CD4-positive, alpha-beta T cell treated with Interleukin-4 for 4 hours (primary cell): ENCODE results near the gene PTPRN2.

Experiments
- DNase-seq: peaks from one replicate; pipeline ENCODE4 v3.0.0-alpha.2; 2020

Gene PTPRN2

DNA sequence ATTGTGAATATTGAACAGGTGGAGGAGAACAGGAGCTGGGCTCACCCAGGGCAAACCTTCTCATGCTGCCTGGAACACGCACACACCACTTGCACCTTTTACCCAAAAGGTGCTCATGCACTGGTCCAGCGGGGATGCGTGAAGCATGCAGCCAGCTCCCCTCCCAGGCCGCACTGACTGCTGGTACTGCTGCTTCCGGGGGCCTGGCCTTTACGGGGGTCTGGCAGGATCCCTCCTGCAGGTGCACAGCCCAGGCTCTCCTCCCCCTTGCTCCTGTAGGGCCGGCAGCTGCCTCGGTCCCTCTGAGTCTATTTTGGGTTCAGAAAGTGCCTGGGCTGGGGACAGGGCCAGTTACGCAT is 1029.1 kb downstream of the PTPRN2 start:
- DNase-seq: no peak

DNA sequence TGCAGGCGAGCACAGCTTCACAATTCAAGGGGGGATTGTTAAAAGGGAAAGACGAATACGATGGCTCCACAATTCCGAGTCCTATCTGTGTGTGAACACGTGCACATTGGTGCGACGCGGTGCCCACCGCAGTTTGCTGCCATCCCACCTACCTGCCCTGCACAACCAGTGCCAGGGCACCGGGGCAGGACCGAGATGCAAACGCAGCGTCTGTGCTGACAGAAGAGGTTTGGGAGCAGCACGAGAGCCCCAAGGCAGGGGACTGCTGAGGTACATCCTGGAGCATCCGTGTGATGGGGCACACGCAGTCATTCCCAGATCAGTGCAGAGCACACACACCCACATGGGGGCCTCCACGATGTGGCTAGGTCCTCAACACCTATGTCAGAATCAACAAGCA is 1029.6 kb downstream of the PTPRN2 start:
- no peak for DNase-seq

GRCh38 chr7:157557263-157557662 is 1030.4 kb downstream of the PTPRN2 start:
- no peak for DNase-seq

DNA sequence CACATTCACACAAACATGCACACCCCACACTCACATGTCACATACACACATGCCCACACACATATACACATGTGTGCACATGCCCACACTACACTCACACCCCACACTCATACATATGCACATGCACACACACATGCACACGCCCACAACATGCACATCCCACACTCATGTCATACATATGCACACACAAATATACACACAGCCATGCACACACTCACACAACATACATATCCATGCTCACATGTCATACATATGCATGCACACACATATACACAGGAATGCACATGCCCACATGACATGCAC is 1031.0 kb downstream of the PTPRN2 start:
- no peak for DNase-seq

DNA sequence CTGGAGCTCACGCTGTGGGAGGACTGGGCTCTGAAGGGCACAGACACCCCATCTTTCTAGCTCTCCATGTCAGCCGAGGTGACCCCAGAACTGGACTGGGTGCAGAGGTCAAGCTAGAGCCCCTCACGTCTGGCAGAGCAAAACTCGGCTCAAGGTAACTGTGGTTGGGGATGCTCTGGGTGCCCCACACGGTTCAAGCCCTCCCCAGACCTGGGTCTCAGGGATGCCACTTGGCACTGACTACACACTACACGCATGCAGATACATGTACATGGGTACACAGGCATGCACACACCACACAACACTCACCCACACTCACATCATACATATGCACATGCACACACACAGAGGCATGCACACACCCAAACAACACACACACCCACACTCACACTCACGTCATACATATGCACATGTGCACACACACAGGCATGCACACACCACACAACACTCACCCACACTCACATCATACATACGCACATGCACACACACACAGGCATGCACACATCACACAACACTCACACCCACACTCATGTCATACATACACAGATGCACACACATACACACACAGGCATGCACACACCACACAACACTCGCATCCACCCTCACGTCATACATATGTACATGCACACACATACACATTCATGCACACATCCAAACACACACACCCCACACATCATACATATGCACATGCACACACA is 1031.5 kb downstream of the PTPRN2 start:
- no peak for DNase-seq

GRCh38 chr7:157555313-157555712 is 1032.3 kb downstream of the PTPRN2 start:
- no peak for DNase-seq

DNA sequence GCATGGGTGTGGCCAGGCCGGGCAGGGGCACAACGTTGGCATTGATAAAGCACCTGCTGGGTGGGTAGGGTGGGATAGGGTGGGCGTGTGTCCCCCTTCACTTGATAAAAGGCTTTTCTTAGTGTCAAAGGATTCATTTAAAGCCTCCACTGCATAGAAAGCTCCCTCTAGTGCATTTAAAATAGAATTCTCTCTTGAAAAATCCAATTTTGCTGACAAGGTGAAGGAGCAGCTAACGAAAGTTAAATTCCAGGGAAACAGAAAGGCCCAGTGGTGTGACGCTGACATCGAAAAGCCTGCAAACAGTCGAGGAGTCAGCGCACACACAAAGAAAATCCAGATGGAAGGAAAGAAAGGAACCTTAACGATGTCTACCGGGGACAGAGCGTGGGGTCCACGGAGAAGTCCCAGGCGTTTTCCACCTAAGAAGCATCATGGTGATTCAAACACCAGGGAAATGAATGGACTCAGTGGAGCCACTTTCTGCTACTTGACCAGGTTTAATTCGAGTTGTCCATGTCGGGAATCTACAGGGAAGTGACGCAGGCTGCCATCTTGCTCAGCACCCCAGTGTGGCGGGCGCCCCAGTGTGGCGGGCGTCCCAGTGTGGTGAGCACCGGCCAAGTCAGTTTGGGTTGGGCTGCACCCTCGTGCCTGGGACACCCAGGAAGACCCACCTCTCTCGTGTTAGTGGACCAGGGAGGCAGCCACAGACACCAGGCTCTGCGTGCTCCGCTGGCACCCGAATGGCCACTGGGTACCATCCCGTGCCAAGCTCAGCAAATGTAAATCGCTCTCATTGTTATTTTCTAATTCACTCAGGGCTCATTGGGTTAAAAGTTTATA is 1033.0 kb downstream of the PTPRN2 start:
- no peak for DNase-seq

DNA sequence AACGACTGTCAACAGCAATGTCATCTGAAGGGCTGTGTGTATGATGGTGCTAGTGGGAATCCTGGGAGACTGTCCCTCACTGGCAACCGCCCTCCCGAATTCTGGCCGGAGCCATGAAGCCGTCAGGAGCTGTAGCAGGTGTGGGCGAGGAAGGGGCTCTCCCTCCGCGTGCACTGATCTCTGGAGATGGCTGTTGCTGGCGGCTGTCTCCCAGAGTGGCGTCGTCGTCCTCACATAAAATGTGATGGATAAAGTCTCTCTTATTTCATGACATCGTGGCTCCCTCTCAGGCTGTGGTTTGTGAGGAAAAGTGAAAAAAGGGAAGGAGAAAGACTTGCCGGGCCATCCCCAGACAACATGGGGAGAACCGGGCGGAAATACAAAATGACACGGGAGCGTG is 1034.4 kb downstream of the PTPRN2 start:
- DNase-seq: no peak

- no peak for DNase-seq
Measured at GRCh38 chr7:157552295-157552993, 1035.2 kb downstream of the PTPRN2 start.

GRCh38 chr7:157551325-157552070 is 1036.1 kb downstream of the PTPRN2 start:
- no peak for DNase-seq

DNA sequence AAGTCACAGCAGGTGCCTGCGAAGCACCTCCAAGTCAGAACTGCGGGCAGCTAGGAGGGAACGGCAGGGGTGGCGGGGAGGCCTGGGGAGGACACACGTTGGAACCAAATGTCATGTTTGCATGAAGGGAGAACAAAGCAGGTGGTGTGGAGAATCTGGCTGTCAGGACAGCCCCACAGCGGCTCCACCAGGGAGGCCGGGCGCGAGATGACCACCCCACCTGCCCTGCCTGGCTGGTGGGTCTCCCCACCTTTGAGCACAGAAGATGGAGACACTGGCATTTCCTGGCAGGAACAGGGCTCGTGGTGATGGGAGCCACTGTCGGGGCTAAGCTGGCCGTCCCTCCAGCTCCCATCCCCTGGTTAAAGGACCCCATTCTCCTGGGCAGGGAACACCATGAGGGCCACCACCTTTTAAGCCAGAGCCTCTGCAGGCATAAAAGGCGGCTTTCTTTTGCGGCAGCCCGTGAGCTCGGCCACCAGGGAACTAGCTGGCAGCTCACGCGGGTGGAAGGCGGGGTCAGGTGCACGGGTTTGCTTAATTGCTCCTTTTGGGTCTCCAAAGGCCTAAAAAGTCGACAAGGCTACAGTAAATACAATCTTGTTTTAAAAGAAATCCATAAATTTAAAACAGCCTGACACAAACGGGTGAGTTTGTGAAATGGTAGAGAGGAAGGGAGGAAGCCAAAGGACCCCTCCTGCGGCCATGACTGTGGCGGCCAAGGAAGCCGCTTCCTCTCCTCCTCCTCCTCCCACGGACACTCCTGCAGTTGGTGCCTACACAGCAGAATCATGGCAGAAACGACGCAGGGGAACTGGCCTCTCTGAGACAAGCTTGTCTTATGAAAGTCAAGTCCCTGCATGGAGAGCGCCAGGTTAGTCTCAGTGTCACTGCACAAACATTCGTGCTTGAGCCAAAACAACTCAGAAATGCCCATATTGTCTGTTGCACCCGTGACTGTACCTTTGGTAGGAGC is 1037.0 kb downstream of the PTPRN2 start:
- no peak for DNase-seq

DNA sequence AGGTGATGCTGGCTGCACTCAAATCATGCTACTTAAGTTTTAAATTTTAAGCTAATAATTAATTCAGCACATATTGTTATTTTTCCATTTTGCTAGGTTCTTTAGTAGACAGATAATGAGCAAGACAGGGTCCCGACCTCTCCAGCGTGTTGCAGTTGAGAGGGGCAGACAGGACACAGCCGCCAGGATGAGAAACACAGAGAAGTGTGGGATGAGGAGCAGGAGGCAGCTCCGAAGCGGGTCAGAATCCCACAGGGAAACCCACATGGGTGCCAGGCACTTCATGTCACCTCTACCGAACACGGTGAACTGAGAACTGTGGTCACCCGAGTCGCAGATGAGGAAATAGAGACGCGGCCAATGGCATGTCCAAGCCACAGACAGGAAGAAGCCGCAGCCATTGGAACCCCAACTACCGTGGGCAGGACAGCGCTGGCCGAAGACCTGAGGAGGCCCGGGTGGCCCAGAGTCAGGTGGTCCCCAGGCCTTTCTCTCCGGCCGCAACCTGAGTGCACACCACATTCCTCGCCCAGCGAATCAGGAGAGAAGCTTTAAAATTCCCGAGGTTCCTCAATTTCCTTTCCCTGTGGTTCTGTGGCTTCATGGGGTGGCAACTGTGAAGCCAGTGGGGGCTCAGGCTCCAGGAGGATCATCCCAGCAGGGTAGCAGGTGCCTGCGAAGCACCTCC is 1037.9 kb downstream of the PTPRN2 start:
- DNase-seq: no peak

DNA sequence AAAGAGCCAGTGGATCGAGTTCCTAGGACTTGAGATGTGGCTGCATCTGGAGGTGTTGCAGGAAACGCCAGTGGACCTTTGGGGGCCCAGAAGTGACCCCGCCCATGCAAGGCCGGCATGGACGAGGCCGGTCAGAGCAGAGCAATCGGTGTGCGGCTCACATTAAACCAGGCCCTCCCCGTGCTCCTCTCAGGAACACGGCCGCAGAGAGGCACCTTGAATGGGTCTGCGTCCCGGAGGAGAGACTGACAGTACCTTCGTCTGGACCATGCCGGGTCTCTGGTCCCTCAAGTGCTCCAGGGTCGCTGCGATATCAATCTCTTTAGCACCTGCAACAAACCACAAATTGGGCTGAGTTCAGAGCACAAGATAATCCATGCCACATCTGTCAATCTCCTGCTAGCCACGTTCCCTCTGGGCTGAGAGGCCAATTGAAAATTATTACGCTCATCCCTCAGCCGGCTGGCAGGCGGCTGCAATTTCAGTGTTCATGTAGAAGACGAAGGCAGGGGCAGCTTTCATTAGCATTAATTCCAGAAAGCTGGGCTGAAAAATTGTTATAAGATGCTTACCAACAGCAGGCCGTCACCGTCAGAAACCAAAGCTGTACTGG is 1038.8 kb downstream of the PTPRN2 start:
- DNase-seq: no peak

DNA sequence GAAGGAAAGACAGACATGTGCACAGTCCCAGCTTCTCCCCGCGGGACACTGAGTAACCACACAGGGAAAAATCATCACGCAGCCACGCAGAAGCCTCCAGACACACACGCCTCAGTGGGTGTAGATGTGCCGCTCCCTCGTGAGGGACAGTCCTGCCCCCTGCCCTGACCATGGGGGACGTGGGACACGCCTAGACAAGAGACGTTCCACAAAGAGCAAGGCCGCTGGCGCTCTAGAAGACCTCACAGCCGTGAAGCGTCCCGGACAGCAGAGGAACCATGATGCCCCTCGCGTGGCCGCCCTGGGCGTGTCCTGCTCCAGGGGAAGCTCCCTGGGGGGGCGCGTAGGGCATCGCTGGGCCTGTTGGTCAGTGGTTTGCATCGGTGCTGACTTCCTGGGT is 1040.0 kb downstream of the PTPRN2 start:
- DNase-seq: no peak

- no peak for DNase-seq
Measured at GRCh38 chr7:157547102-157547501, 1040.5 kb downstream of the PTPRN2 start.

- no peak for DNase-seq
Measured at GRCh38 chr7:157545681-157546060, 1042.0 kb downstream of the PTPRN2 start.

GRCh38 chr7:157544980-157545680 is 1042.5 kb downstream of the PTPRN2 start:
- no peak for DNase-seq

- no peak for DNase-seq
Measured at GRCh38 chr7:157544226-157544625, 1043.4 kb downstream of the PTPRN2 start.

DNA sequence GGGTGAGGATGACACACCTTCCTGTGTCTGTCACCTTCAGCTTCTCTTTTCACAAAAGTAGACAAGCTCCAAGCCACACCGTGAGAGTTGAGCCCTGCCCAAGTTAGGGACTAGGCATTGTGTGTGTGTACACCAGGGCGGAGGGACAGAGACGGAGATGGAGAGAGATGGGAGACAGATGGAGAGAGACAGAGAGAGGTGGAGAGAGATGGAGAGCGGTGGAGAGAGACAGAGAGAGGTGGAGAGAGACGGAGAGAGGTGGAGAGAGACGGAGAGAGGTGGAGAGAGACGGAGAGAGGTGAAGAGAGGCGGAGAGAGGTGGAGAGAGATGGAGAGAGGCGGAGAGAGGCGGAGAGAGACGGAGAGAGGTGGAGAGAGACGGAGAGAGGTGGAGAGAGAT is 1043.8 kb downstream of the PTPRN2 start:
- DNase-seq: no peak

DNA sequence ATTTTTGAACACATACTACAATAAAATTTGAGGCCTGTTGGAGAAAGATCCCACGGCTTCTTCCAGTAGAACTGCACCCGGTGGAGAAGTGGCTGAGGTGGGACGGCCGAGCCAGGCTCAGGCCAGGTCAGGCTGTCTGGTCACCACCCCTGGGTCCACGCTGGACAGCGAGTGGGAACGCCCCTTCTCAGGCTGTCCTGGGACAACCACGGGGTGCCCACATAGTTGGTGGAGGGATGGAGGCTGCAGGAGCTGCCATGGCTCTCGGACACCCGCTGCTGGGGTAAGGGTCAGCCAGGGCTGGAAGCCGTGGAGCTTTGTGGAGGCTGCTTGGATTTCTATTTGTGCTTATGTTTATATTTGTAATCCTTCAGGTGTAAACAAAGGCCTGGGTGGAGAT is 1044.3 kb downstream of the PTPRN2 start:
- no peak for DNase-seq
